Upper lobe of right lung (tissue), 1 donor: ENCODE measurements around the gene FOXM1. TPM values are rescaled to one million over a fixed set of nuclear protein-coding genes. Genes with fewer than 3 reads are reported as not detected.

ENCODE experiments used
- ATAC-seq: fragments of 200-7000 bp; cut with Tn5 transposase; one replicate; pipeline ENCODE4 v1.9.1; 2020; ENCODE audit warnings: mild to moderate bottlenecking, moderate library complexity
- DNase-seq: peaks from one replicate; pipeline ENCODE4 v3.0.0-alpha.2; 2020
- H3K27ac ChIP-seq: fragments of 200-600 bp; one replicate; pipeline ENCODE4 v1.8.0; 2022
- H3K27me3 ChIP-seq: fragments of 200-600 bp; one replicate; pipeline ENCODE4 v1.8.0; 2022; ENCODE audit warnings: mild to moderate bottlenecking
- H3K36me3 ChIP-seq: fragments of 200-600 bp; one replicate; pipeline ENCODE4 v1.8.0; 2022
- H3K4me1 ChIP-seq: fragments of 200-600 bp; one replicate; pipeline ENCODE4 v1.8.0; 2022
- H3K4me3 ChIP-seq: fragments of 200-600 bp; one replicate; pipeline ENCODE4 v1.8.0; 2022; ENCODE audit warnings: mild to moderate bottlenecking
- H3K9me3 ChIP-seq: fragments of 200-600 bp; one replicate; pipeline ENCODE4 v1.8.0; 2022
- CTCF ChIP-seq: fragments of 200-600 bp; IDR thresholded peaks from one replicate; pipeline ENCODE4 v1.8.0; 2022; ENCODE audit warnings: antibody characterized with exemption
- intact Hi-C: fragments of 100-400 bp; cut with DNase I; formaldehyde crosslinking; loops from one replicate; pipeline ENCODE4 v1.11.0; 2022
- total RNA-seq: library from RNA; stranded (reverse); fragmentation: NEBNext Ultra II Directional; extraction: Animal tissue kit (Norgen Biotek cat#: 25700); gene quantifications from one replicate; pipeline ENCODE4 v1.2.1, GENCODE V29; 2021
- donor health status: DM: no; HTN: yes; CAD: no; lungs with severe emphysema.

The FOXM1 gene
- total RNA-seq, 1 donor from 2014 or later = 1.0 TPM

- no peaks in the 10 kb centered on the region for H3K36me3 ChIP-seq
- intact Hi-C loops = no loop called here
- no peaks in the 10 kb centered on the region for H3K27me3 ChIP-seq
- H3K4me3 ChIP-seq = no peak overlapping the region
- H3K9me3 ChIP-seq = no peaks in the 10 kb centered on the region
- H3K4me1 ChIP-seq = no peaks in the 10 kb centered on the region
- no peak for TF ChIP-seq CTCF
- H3K27ac ChIP-seq = no peak overlapping the region
- no peak for DNase-seq
- no peak for ATAC-seq
Observed at GRCh38 chr12:2860170-2860569, 16.8 kb downstream of the FOXM1 start.

GRCh38 chr12:2858944-2859421 lies 18.0 kb downstream of the FOXM1 start:
- Histone ChIP-seq H3K4me3 (no peak overlapping the region), H3K4me1 (no peaks in the 10 kb centered on the region), H3K9me3 (no peaks in the 10 kb centered on the region), H3K27ac (no peak overlapping the region), H3K36me3 (no peaks in the 10 kb centered on the region), H3K27me3 (no peaks in the 10 kb centered on the region)
- no peak for TF ChIP-seq CTCF
- ATAC-seq = no peak
- intact Hi-C loops = no loop called here
- no peak for DNase-seq

DNA sequence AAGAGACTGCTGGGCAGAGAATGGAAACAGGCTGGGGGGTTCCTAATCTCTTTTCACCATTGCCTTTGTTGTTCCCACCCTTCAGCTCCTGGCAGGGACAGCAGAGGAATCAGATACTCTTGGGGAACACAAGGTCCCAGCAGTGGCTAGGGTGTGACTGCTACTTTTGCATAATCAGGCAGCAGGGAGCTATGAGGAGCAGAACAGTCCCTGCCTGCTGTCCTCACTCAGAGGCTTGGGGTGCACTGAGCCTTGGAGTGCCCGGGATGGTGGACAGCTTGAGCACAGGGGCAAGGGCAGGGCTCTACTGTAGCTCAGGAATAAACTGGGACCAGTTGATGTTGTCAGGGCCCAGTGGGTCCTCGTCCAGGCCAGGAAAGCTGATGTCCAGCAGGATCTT lies 18.6 kb downstream of the FOXM1 start:
- Histone ChIP-seq H3K27ac (no peak overlapping the region), H3K4me1 (peaks cover 5% of the 10 kb centered on the region), H3K9me3 (no peaks in the 10 kb centered on the region), H3K27me3 (no peaks in the 10 kb centered on the region), H3K4me3 (no peak overlapping the region), H3K36me3 (no peaks in the 10 kb centered on the region)
- ATAC-seq (no peak), DNase-seq (no peak)
- intact Hi-C loops = no loop called here
- no peak for TF ChIP-seq CTCF

GRCh38 chr12:2857576-2857975 lies 19.4 kb downstream of the FOXM1 start:
- ATAC-seq (no peak), DNase-seq (no peak)
- H3K27me3 ChIP-seq = no peaks in the 10 kb centered on the region
- intact Hi-C loops = no loop called here
- H3K27ac ChIP-seq = no peak overlapping the region
- no peaks in the 10 kb centered on the region for H3K9me3 ChIP-seq
- no peaks in the 10 kb centered on the region for H3K36me3 ChIP-seq
- H3K4me3 ChIP-seq = no peak overlapping the region
- TF ChIP-seq CTCF = no peak
- peaks cover 5% of the 10 kb centered on the region for H3K4me1 ChIP-seq

DNA sequence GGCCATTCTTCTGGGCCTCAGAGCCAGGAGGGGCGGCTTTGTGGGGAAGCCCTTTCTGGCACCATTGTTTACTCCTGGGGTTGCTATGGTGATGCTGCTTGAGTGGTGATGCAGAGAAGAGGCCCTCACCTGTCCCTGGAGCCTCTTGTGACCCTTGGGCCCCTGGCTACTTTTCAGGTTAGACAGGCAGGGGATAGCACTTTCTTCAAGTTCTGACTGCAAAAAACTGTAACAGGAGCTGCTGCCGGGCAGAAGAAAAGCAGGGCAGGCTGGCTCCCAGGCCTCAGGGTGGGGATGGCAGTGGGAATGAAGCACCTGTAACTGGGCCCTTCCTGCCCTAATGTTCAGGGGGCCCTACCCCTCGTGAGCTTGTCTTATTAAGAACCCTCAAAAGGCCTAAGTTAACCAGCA lies 19.9 kb downstream of the FOXM1 start, which contains the start of gene TEX52:
TSS of gene TEX52 (minus strand) at position 19 of the 411 bp plus-strand sequence. CDS start at position 6, 13 bp downstream.
- H3K27ac ChIP-seq = no peak within 1 kb of the TSS
- DNase-seq = no peak

More for the DNA sequence above, 19.9 kb downstream of the FOXM1 start, which contains the start of gene TEX52:
- Histone ChIP-seq H3K9me3 (no peaks in the 10 kb centered on the region), H3K27me3 (no peaks in the 10 kb centered on the region), H3K36me3 (no peaks in the 10 kb centered on the region), H3K4me3 (no peak within 1 kb of the TSS), H3K4me1 (peaks cover 5% of the 10 kb centered on the region)
- no peak for ATAC-seq
- TF ChIP-seq CTCF = no peak
- intact Hi-C loops = no loop called here
